Neural progenitor cell (in vitro differentiated cells): ENCODE results near the gene TTYH2.

Source experiments
- CTCF ChIP-seq: fragments of 200-600 bp; sonication (generic); IDR thresholded peaks from 2 replicates; pipeline ENCODE4 v1.5.1; 2017; ENCODE audit warnings: antibody characterized with exemption, mild to moderate bottlenecking
- EZH2 ChIP-seq: fragments of 200-600 bp; sonication (generic); IDR thresholded peaks from 2 replicates; pipeline ENCODE4 v1.6.1; 2017; ENCODE audit warnings: antibody characterized with exemption, mild to moderate bottlenecking, moderate library complexity

- TF ChIP-seq CTCF (no peak), EZH2 (no peak)
Measured at GRCh38 chr17:74239172-74239571, 25.8 kb downstream of the TTYH2 start.
